ENCODE data around the gene PLCB1.

DNA sequence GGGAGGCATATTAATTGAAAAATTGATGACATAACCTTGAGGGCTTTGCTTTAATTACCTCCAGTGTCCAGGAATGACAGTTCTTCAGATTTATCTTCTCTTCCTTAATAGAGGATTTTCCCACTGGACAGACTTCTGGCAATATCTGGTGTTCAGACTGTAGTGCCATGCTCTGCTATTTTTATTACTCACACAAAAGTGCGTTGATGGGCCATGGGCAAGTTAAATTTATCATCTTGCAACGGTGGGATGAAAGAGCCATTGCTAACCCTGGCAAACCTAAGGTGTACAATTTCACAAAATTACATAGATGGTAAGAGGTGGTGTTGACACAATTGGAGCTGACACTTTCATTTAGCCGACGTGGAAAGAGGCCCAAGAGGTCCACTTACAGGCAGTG is 683.1 kb downstream of the PLCB1 start:
- TF ChIP-seq, protein P1, sequence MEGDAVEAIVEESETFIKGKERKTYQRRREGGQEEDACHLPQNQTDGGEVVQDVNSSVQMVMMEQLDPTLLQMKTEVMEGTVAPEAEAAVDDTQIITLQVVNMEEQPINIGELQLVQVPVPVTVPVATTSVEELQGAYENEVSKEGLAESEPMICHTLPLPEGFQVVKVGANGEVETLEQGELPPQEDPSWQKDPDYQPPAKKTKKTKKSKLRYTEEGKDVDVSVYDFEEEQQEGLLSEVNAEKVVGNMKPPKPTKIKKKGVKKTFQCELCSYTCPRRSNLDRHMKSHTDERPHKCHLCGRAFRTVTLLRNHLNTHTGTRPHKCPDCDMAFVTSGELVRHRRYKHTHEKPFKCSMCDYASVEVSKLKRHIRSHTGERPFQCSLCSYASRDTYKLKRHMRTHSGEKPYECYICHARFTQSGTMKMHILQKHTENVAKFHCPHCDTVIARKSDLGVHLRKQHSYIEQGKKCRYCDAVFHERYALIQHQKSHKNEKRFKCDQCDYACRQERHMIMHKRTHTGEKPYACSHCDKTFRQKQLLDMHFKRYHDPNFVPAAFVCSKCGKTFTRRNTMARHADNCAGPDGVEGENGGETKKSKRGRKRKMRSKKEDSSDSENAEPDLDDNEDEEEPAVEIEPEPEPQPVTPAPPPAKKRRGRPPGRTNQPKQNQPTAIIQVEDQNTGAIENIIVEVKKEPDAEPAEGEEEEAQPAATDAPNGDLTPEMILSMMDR (IDR thresholded peaks at IDR 0.05; ENCODE audit: low read length): no peak
- no peak for TF ChIP-seq EZH2 (IDR thresholded peaks at IDR 0.05; ENCODE audit: borderline replicate concordance, low read length)
